ENCODE data around the gene TNIP1.

Gene TNIP1

DNA sequence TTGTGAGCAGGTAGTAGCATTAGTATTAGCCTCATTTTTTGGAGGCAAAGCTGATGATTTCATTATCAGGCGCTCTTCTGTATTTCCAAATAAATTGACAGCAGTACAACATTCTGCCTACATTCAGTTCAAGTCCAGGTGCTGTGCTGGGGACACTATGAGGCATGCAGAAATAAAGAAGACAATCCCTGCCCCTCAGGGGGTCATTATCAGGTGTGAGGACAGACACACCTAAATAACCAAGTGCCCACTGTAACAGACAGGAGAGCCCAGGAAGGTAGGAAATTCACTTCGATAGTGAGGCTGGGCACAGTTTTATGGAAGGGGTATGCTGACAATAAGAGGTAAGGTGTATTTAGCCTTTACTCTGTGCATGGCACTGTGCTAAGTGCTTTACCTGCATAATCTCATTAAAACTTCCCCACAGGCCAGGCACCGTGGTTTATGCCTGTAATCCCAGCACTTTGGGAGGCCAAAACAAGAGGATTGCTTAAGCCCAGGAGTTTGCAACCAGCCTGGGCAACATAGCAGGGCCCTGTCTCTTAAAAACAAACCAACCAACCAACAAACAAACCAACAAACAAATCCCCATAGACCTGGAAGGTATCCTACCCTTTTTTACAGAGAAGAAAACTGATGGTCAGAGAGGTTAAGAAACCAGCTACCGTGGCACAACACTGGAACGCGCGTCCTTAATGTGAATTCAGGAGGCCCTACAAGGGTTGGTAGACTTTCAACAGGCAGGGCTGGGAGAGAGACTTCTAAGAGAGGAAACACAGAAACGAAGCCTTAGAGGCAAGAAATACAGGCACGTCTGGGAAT is 77.9 kb downstream of the TNIP1 start:
- DNase-seq (ENCODE audit: low read depth in 2 of 3, low spot score in 1 of 3): no peak

DNA sequence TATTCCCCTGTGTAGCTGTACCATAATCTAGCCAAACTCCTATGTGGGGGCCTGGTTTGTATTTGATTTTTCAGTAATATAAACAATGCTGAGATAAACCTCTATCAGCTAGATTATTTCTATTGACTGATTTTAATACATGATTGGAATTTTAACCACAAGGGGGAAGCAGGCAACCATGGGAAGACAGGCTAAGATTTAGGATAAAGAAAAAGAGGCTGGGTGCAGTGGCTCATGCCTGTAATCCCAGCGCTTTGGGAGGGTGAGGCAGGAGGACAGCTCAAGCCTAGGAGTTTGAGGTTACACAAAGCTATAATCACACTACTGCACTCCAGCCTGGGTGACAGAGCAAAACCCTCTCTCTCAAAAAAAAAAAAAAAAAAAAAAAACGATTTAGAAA is 78.6 kb downstream of the TNIP1 start:
- DNase-seq (ENCODE audit: low read depth in 2 of 3, low spot score in 1 of 3): no peak

- DNase-seq (ENCODE audit: low read depth in 2 of 3, low spot score in 1 of 3): no peak
Measured at GRCh38 chr5:151001436-151001835, 79.4 kb downstream of the TNIP1 start.

DNA sequence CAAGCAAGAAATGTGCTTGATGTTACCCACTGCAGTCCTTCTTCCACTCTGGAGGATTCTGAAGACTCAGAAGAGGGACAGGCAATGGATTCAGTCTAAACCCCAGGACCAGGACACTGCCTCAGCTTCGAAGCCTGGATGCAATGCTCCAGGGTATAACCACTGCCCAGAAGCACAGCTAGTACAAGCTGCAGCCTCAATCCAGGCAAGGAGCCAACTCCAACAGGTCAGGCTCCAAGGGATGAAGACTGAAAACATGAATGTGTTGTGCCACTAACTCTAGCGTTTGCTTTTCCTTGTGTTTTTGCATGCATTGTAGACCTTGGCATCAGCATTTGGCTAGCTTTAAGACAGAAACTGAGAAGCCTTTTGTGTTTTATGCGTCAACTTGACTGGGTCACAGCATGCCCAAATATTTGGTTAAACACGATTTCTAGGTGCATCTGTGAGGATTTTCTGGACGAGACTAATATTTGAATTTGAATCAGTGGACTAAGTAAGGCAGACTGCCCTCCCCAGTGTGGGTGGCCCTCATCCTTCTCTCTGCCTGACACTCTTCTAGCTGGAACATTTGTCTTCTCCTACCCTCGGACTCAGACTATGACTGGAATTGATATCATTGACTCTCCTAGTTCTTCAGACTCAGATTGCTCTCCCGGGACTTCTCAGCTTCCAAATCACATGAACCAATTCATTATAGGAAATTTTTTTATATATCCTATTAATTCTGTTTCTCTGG is 81.0 kb downstream of the TNIP1 start:
- no peak for DNase-seq (ENCODE audit: low read depth in 2 of 3, low spot score in 1 of 3)

DNA sequence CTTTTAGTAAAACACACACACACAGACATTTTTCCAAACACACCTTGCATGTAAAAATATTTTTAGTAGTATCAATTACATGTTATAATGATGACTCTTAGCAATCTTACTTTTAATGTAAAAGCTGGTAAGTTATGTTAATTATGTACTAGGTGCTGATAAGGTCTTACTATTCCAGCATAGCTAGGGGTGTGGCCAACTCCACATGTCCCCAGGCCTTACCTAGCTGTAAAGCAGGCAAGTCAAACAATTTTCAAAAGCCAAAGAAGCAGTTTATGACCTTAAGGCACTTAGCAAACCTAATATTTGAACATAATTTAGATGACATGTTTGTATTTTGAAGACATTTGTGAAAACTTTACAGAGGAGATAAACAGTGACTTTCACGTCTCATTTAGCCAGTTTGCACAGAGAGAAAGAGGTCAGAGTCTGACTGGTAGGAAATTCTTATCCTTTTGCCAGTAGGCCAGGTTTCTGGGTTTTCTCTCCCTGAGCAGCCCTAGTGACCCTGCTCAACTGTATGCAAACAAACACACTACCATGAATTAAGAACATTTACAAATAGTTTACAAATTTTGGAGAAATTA is 86.9 kb downstream of the TNIP1 start:
- no peak for DNase-seq (ENCODE audit: low read depth in 2 of 3, low spot score in 1 of 3)

GRCh38 chr5:150993422-150993821 is 87.4 kb downstream of the TNIP1 start:
- DNase-seq (ENCODE audit: low read depth in 2 of 3, low spot score in 1 of 3): no peak

- no peak for DNase-seq (ENCODE audit: low read depth in 2 of 3, low spot score in 1 of 3)
Measured at GRCh38 chr5:150992705-150993104, 88.1 kb downstream of the TNIP1 start.

DNA sequence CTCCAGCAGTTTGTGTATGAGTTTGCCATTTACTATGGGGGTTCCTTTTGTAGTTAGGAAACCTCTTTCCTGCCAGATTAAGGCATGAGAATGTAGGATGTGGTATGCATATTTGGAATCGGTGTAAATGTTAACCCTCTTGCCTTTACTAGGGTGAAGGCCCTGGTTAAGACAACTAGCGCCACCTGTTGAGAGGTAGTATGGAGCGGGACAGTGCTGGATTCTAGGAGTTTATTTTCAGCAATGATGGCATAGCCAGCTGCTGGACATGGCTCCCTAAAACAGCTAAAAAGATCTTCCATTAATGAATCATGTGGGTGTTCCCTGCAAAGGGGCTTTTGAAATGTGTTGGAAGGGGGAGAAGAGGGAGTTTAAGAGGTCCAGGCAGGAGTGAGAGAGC is 91.1 kb downstream of the TNIP1 start:
- peak in 1 of 3 donors; percentile 12 for DNase-seq (ENCODE audit: low read depth in 2 of 3, low spot score in 1 of 3)

DNA sequence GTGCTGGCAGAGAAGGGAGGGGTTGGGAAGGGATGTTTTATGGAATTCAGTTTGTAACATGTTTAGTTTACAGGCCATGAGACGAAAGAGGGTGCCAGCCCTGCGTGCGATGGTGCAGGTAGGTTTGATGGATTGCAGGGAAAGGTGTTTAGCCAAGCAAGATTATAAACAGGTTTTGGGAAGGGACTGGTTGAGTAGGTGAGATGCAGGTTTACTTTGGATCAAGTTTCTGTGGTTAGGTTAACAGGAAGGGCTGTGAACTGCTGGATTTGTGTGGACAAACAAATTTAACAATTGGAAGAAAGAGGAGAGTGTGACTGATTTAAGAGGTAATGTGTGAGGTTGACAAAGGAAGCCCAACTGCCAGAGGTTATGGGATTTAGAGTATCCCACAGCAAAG is 93.1 kb downstream of the TNIP1 start:
- no peak for DNase-seq (ENCODE audit: low read depth in 2 of 3, low spot score in 1 of 3)

Data from stimulated activated CD4-positive, alpha-beta T cell treated with anti-CD3 and anti-CD28 coated beads, Interleukin-12 subunit alpha, Interleukin-12 subunit beta, amount 100 ng/mL, for 48 hours (primary cell).